Endothelial cell (in vitro differentiated cells): ENCODE measurements around the gene ANXA2. TPM values are rescaled to one million over a fixed set of nuclear protein-coding genes. Genes with fewer than 3 reads are reported as not detected.

ENCODE experiments used
- DNase-seq: peaks from one replicate; pipeline ENCODE4 v3.0.0; 2021; ENCODE audit warnings: low spot score
- H3K27ac Mint-ChIP-seq: one replicate; pipeline ENCODE4 v1.8.0; 2021; ENCODE audit warnings: mixed read lengths, inconsistent platforms; ENCODE audit not compliant: unreplicated experiment
- H3K27me3 Mint-ChIP-seq: one replicate; pipeline ENCODE4 v1.8.0; 2021; ENCODE audit warnings: mild to moderate bottlenecking, moderate library complexity, mixed read lengths, inconsistent platforms; ENCODE audit not compliant: unreplicated experiment
- H3K36me3 Mint-ChIP-seq: one replicate; pipeline ENCODE4 v1.8.0; 2021; ENCODE audit warnings: mild to moderate bottlenecking, low read depth, mixed read lengths, inconsistent platforms; ENCODE audit not compliant: unreplicated experiment
- H3K4me1 Mint-ChIP-seq: one replicate; pipeline ENCODE4 v1.8.0; 2021; ENCODE audit warnings: mild to moderate bottlenecking, mixed read lengths, inconsistent platforms; ENCODE audit not compliant: unreplicated experiment
- H3K4me3 Mint-ChIP-seq: one replicate; pipeline ENCODE4 v1.8.0; 2021; ENCODE audit warnings: mild to moderate bottlenecking, mixed read lengths, inconsistent platforms; ENCODE audit not compliant: unreplicated experiment
- H3K9me3 Mint-ChIP-seq: one replicate; pipeline ENCODE4 v1.8.0; 2021; ENCODE audit warnings: mixed read lengths, inconsistent platforms; ENCODE audit not compliant: unreplicated experiment
- total RNA-seq: library from RNA; stranded (reverse); fragmentation: NEBNext Ultra II Directional; extraction: Animal tissue kit (Norgen Biotek cat#: 25700); gene quantifications from one replicate; pipeline ENCODE4 v1.2.1, GENCODE V29; 2021; ENCODE audit not compliant: unreplicated experiment
- TF ChIP-seq, protein P1 (sequence below): fragments of 200-600 bp; sonication (generic); IDR thresholded peaks from one replicate; pipeline ENCODE4 v1.5.0; 2021; ENCODE audit warnings: antibody characterized with exemption; ENCODE audit not compliant: unreplicated experiment

ANXA2 gene
- total RNA-seq, 1 donor from 2014 or later = 283 TPM

- peaks cover 16% of the 10 kb centered on the region for H3K36me3 Mint-ChIP-seq
- no peak overlapping the region for H3K4me3 Mint-ChIP-seq
- DNase-seq = no peak
- no peaks in the 10 kb centered on the region for H3K4me1 Mint-ChIP-seq
- no peaks in the 10 kb centered on the region for H3K9me3 Mint-ChIP-seq
- TF ChIP-seq, protein P1, sequence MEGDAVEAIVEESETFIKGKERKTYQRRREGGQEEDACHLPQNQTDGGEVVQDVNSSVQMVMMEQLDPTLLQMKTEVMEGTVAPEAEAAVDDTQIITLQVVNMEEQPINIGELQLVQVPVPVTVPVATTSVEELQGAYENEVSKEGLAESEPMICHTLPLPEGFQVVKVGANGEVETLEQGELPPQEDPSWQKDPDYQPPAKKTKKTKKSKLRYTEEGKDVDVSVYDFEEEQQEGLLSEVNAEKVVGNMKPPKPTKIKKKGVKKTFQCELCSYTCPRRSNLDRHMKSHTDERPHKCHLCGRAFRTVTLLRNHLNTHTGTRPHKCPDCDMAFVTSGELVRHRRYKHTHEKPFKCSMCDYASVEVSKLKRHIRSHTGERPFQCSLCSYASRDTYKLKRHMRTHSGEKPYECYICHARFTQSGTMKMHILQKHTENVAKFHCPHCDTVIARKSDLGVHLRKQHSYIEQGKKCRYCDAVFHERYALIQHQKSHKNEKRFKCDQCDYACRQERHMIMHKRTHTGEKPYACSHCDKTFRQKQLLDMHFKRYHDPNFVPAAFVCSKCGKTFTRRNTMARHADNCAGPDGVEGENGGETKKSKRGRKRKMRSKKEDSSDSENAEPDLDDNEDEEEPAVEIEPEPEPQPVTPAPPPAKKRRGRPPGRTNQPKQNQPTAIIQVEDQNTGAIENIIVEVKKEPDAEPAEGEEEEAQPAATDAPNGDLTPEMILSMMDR = no peak
- H3K27me3 Mint-ChIP-seq = no peaks in the 10 kb centered on the region
- H3K27ac Mint-ChIP-seq = no peak overlapping the region
Measured at GRCh38 chr15:60384526-60385126, 13.2 kb downstream of the ANXA2 start.

DNA sequence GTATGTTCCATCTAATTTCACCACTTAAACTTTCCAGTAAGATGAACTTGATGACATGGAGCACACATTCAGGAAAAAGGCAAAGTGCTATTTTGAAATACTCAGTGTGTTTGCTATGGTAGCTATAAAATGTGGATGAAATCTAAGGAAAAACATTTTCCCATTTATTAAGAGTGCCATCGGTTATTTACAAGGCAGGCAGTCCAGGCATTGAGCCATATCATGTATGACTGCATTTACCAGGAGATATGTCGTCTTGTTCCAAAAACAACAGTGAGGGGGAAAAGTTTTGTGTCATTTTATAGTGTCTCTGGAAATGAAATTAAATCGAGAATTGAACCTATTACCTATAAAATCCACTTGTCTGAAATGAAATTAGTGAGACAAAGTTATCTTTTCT, 13.7 kb downstream of the ANXA2 start:
- Mint-ChIP-seq H3K4me1 (no peaks in the 10 kb centered on the region), H3K4me3 (no peak overlapping the region), H3K27me3 (no peaks in the 10 kb centered on the region), H3K36me3 (peaks cover 16% of the 10 kb centered on the region), H3K9me3 (no peaks in the 10 kb centered on the region), H3K27ac (no peak overlapping the region)
- TF ChIP-seq, protein P1 = no peak
- no peak for DNase-seq

DNA sequence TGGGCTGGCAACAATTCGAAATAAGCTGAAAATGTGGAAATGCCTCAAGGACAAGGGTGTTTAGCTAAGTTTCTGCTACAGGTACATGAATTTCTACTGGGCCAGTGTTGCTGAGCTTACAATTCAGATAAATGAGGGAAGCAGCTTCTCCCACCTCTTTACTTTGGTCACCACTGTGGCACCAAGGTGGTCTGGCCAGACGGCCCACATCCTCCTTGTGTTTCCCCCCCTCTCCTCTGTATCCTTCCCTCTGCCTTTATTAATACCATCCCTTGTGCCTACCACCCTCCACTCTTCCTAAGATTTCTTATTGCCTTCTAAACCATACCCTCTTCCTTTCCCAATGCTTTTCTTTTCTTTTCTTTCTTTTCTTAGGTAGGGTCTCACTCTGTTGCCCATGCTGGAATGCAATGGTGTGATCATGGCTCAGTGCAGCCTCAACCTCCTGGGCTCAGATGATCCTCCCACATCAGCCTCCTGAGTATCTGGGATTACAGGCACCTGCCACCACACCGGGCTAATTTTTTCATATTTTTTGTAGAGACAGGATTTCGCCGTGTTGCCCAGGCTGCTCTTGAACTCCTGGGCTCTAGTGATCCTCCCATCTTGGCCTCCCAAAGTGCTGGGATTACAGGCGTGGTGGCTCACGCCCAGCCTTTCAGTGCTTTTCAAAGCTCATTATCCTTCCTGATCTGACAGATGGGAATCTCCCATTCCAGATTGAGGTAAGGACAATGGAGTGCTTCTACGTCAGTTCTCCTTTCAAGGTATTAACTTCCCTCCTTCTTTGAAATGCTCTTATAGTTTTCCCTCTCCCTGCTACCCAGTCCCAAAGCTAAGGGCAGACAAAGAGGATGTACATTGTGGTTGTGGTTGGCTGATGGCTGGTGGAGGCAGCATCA, 14.8 kb downstream of the ANXA2 start:
- TF ChIP-seq, protein P1 = no peak
- Mint-ChIP-seq H3K27me3 (no peaks in the 10 kb centered on the region), H3K4me1 (no peaks in the 10 kb centered on the region), H3K4me3 (no peak overlapping the region), H3K9me3 (no peaks in the 10 kb centered on the region), H3K27ac (no peak overlapping the region), H3K36me3 (peaks cover 16% of the 10 kb centered on the region)
- no peak for DNase-seq

DNA sequence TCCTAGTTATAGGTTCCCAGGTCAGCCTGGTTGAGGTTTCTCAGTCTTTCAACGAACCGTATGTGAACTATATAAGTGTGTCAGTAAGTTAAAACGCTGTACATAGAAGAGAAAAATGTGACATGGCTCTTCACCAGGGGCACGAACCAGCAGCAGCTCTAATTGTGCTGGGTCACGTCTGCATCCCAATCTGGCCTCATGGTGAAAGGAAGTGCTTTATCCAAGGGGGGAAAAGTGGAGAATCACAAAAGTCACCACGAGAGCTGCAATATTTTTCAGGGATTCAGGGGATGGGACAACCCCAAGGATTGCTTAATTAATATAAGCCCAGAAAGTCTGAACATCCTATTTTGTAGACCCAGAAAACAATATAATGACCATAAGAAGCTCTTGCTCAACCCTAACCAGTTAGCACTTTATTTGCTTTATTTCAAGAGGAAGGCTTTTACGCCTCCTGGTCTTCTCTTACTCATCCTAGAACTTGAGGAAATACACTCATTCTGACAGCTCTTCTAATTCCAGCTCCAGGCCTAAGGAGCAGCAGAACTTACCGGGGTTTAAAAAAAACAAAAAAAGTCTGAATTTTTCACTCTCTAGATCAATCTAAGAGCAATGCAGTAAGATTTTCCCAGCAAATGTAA, 16.5 kb downstream of the ANXA2 start:
- H3K4me3 Mint-ChIP-seq = no peak overlapping the region
- TF ChIP-seq, protein P1 = no peak
- H3K4me1 Mint-ChIP-seq = no peaks in the 10 kb centered on the region
- H3K36me3 Mint-ChIP-seq = peaks cover 16% of the 10 kb centered on the region
- H3K27me3 Mint-ChIP-seq = no peaks in the 10 kb centered on the region
- no peak overlapping the region for H3K27ac Mint-ChIP-seq
- DNase-seq = no peak
- H3K9me3 Mint-ChIP-seq = no peaks in the 10 kb centered on the region
